ENCODE results near the gene MYOD1. TPM values are rescaled to one million over a fixed set of nuclear protein-coding genes. Genes with fewer than 3 reads are reported as not detected.

MYOD1 gene
- total RNA-seq, 4 donors from 2014 or later: not detected

DNA sequence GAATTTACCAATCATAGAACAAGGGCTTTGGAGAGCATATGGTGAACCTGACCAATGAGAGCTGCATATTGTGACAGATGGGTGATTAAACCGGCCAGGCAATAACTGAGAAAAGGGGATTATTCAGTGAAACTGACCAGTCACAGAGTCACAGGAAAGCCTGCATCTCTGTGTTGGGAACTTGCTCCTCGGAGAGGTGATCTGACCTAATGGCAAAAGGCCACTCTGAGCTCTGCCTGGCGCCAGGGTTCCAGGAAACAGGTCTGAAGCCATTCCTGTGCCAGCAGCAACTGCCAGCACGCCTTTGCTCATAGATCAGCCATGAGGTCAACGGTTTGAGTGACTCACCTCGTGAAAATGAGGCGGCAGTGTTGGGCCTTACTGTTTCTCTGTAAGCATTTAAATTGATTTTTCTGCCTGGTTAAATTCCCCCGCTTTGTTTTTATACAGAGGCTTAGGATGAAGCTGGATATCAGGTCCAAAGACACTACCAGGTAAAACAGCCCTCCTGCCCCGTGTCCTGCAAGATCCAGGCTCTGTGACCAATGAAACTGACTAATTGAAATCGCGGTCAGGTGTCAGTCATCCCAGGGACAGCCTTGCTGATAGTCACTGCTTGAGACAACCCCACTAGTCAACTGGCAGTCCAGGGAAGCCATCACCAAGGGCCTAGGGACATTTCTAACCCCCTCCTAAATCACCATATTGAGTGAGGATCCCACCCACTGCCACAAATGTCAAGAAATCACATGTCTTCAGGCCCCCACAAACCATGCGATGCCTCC, 35.8 kb upstream of the MYOD1 start:
- no peak for DNase-seq (ENCODE audit: extremely low spot score)
- Histone ChIP-seq H3K36me3 (no peaks in the 10 kb centered on the region), H3K27me3 (peaks cover 0 to 28% (median 0%) of the 10 kb centered on the region in 4 donors), H3K27ac (replicated peaks in 1 of 4) (no peak overlapping the region), H3K9me3 (no peaks in the 10 kb centered on the region), H3K4me1 (no peaks in the 10 kb centered on the region), H3K4me3 (no peak overlapping the region)
- TF ChIP-seq EP300 (IDR thresholded peaks at IDR 0.05) (no peak), POLR2AphosphoS5 (IDR thresholded peaks at IDR 0.05) (no peak), POLR2A (IDR thresholded peaks at IDR 0.05; ENCODE audit: low read depth) (no peak)
- TF ChIP-seq, protein P1, sequence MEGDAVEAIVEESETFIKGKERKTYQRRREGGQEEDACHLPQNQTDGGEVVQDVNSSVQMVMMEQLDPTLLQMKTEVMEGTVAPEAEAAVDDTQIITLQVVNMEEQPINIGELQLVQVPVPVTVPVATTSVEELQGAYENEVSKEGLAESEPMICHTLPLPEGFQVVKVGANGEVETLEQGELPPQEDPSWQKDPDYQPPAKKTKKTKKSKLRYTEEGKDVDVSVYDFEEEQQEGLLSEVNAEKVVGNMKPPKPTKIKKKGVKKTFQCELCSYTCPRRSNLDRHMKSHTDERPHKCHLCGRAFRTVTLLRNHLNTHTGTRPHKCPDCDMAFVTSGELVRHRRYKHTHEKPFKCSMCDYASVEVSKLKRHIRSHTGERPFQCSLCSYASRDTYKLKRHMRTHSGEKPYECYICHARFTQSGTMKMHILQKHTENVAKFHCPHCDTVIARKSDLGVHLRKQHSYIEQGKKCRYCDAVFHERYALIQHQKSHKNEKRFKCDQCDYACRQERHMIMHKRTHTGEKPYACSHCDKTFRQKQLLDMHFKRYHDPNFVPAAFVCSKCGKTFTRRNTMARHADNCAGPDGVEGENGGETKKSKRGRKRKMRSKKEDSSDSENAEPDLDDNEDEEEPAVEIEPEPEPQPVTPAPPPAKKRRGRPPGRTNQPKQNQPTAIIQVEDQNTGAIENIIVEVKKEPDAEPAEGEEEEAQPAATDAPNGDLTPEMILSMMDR (IDR thresholded peaks at IDR 0.05): no peak
- intact Hi-C loops (cut with DNase I): no loop called here
- WGBS: 72% methylated on average over 12 of the region's 12 CpGs

DNA sequence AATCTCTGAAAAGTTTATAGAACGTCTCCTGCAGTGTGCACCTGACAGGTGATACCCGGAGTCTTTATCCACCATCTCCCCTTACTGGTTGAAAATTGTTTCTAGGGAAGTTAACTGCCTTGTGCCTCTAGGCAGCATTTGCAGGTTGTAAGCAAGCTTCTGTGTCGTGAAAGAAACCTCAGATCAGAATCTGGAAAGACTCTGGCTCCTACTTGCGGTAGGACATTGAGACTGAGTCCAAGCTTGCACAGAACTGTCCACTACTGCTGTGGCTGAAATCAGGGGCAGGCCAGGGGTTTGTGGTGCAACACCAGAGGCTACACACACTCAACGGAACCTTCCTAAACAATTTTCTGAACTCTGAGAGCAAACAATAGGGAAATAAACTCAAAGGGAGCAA, 34.8 kb upstream of the MYOD1 start:
- no peak for TF ChIP-seq POLR2AphosphoS5 (IDR thresholded peaks at IDR 0.05)
- TF ChIP-seq POLR2A (IDR thresholded peaks at IDR 0.05; ENCODE audit: low read depth): no peak
- WGBS: 84% methylated on average over 5 of the region's 5 CpGs
- Histone ChIP-seq H3K9me3 (no peaks in the 10 kb centered on the region), H3K4me1 (no peaks in the 10 kb centered on the region), H3K36me3 (no peaks in the 10 kb centered on the region), H3K4me3 (no peak overlapping the region), H3K27me3 (peaks cover 0 to 30% (median 0%) of the 10 kb centered on the region in 4 donors), H3K27ac (replicated peaks in 1 of 4) (no peak overlapping the region)
- DNase-seq (ENCODE audit: extremely low spot score): peak; percentile 86
- intact Hi-C loops (cut with DNase I): no loop called here

DNA sequence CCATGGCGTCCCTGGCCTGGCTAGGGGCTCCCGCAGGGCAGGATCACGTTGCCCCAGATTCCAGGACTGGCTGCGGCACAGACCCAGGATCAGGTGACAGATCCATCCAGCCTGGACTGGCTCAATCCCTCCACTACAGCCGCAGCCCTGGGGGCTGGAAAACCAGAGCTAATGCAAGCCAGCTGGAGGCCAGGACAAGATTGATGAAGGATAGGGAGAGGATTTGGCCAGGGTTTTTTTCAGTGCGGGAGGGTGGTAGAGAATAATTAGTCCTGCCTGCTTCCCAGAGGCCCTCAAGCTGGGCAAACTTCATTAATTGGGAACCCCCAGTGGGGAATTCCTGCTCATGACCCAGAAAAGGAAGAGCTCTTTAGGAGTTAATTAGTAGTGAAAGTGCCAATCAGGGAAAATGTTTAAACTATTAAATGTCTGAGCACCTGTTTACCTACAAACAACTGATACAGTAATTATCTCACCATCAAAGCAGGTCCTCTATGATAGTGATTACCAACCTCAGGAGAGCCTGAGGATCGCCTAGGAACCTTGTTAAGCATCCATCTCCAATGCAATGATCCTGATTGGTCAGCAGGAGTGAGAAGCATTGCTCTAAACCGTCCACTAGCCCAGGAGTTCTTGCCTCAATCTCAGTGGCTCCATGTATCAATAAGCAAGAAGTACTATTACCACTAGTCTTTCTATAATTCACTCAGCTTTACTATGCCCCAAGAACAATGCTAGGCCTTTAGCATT, 33.0 kb upstream of the MYOD1 start:
- Histone ChIP-seq H3K27ac (replicated peaks in 1 of 4) (no peak overlapping the region), H3K9me3 (no peaks in the 10 kb centered on the region), H3K27me3 (peaks cover 0 to 18% (median 0%) of the 10 kb centered on the region in 4 donors), H3K4me3 (no peak overlapping the region), H3K36me3 (no peaks in the 10 kb centered on the region), H3K4me1 (no peaks in the 10 kb centered on the region)
- DNase-seq (ENCODE audit: extremely low spot score): peak; percentile 86
- TF ChIP-seq POLR2A (IDR thresholded peaks at IDR 0.05; ENCODE audit: low read depth): no peak
- no peak for TF ChIP-seq EP300 (IDR thresholded peaks at IDR 0.05)
- no peak for TF ChIP-seq POLR2AphosphoS5 (IDR thresholded peaks at IDR 0.05)
- TF ChIP-seq, protein P1 (IDR thresholded peaks at IDR 0.05): no peak
- intact Hi-C loops (cut with DNase I): no loop called here
- WGBS: 18% methylated on average over 7 of the region's 8 CpGs

DNA sequence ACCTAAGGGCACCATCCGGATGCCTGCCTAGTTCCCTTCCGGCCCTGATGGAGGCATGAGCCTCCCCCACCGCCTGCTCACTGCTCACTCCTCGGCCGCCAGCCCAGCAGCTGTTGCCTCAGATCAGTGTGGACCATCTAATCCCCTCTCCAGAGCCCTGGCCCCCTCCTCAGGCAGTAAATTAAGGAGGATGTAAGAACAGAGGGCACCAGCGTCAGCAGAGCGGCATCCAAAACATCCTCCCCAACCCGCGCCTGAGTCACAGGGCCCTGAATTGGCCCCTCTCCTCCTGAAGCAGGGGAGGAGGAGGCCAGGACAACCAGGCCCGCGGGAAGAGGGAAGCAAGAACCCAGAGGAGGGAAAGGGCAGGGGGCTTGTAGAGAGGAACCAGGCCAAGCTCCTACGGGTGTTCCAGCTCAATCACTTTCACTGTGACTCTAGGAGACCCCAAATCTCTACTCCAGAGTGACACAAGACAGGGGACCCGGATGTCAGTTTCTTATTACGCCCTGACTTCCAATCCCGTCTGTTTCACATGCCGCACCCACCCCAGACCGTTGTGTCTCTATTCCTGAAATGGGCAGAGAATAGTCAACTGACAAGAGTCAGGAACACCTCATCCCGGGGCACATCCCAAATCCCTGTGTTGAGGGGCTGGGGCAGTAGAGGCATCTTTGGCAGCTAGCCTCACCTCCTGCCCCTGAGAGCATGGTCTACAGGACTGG, 31.3 kb upstream of the MYOD1 start:
- no peaks in the 10 kb centered on the region for H3K9me3 ChIP-seq
- DNase-seq (ENCODE audit: extremely low spot score): peak; percentile 89
- 89% methylated on average over 17 of the region's 18 CpGs for whole genome bisulfite sequencing
- H3K27me3 ChIP-seq: peaks cover 0 to 32% (median 0%) of the 10 kb centered on the region in 4 donors
- intact Hi-C loops (cut with DNase I): no loop called here
- H3K4me1 ChIP-seq: no peaks in the 10 kb centered on the region
- TF ChIP-seq EP300 (IDR thresholded peaks at IDR 0.05) (no peak), POLR2A (IDR thresholded peaks at IDR 0.05; ENCODE audit: low read depth) (no peak), POLR2AphosphoS5 (IDR thresholded peaks at IDR 0.05) (no peak)
- TF ChIP-seq, protein P1 (IDR thresholded peaks at IDR 0.05): no peak
- no peak overlapping the region for H3K4me3 ChIP-seq
- H3K27ac ChIP-seq (replicated peaks in 1 of 4): no peak overlapping the region
- no peaks in the 10 kb centered on the region for H3K36me3 ChIP-seq

DNA sequence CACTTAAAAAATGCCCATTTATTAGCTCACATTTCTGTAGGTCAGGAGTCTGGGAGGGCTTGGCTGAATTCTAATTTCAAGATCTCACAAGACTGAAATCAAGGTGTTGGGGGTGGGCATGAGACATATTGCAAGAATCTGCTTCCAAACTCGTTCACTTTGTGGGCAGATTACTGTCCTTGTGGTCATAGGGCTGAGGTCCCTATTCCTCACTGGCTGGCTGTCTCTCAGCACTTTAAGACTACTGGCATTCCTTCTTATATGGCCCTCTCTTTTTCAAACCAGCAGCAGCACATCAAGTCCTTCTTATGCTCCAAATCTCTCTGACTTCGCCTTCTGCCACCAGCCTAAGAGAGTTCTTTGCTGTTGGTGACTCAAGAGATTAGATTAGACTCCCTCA, 27.8 kb upstream of the MYOD1 start:
- H3K4me3 ChIP-seq: no peak overlapping the region
- H3K36me3 ChIP-seq: no peaks in the 10 kb centered on the region
- no peaks in the 10 kb centered on the region for H3K9me3 ChIP-seq
- peaks cover 0 to 7% (median 0%) of the 10 kb centered on the region in 4 donors for H3K4me1 ChIP-seq
- TF ChIP-seq POLR2AphosphoS5 (IDR thresholded peaks at IDR 0.05): no peak
- TF ChIP-seq EP300 (IDR thresholded peaks at IDR 0.05): no peak
- no peak for TF ChIP-seq POLR2A (IDR thresholded peaks at IDR 0.05; ENCODE audit: low read depth)
- TF ChIP-seq, protein P1 (IDR thresholded peaks at IDR 0.05): no peak
- WGBS: 66% methylated on average over 2 of the region's 2 CpGs
- no peak overlapping the region for H3K27ac ChIP-seq (replicated peaks in 1 of 4)
- peaks cover 0 to 53% (median 16%) of the 10 kb centered on the region in 4 donors for H3K27me3 ChIP-seq
- intact Hi-C loops (cut with DNase I): no loop called here
- DNase-seq (ENCODE audit: extremely low spot score): no peak

All from esophagus muscularis mucosa (tissue), 4 donors.